D721Med (cell line): ENCODE data around the gene SPACA4.

ENCODE experiments used
- DNase-seq: peaks from one replicate; pipeline ENCODE4 v3.0.0; 2011; ENCODE audit warnings: low spot score; ENCODE audit not compliant: insufficient read length
- FAIRE-seq: peaks from 2 replicates; lab custom pipeline; 2011; peaks lifted over from hg19 to GRCh38; lab: Jason Lieb, UNC
- CTCF ChIP-seq: IDR thresholded peaks from 2 replicates; pipeline ENCODE4 v1.5.1; 2012; ENCODE audit warnings: mild to moderate bottlenecking, control low read depth; ENCODE audit not compliant: insufficient read depth; ENCODE audit errors: missing control alignments

The SPACA4 gene

GRCh38 chr19:48614436-48615230 lies 8.1 kb downstream of the SPACA4 start, which contains the start of gene FAM83E:
Gene FAM83E (minus strand): TSS chr19:48615076. CDS start chr19:48613372, 1,704 bp downstream.
- FAIRE-seq, result no peak
- TF ChIP-seq CTCF, result no peak
- no peak for DNase-seq

- DNase-seq (no peak), FAIRE-seq (no peak)
- TF ChIP-seq CTCF, result no peak
Observed at GRCh38 chr19:48615231-48616040, 8.9 kb downstream of the SPACA4 start.

DNA sequence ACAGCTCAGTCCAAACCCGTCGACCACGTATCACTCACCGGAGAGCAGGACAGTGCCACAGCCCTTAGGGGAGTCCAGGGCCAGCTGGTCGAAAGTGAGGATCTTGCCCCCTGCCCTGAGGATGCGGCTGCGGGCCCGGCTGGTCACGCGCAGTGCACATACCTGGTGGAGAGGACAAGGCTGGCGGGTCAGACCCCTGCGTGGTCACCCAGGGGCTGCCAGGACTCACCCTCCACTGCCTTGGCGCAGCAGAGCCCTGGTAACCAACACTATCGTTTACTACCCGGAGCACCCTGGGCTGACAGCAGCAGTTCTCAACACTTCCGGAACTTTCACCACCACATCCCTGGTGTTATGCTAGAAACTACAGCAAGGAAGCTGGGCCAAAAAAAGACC lies 9.5 kb downstream of the SPACA4 start:
- no peak for FAIRE-seq
- DNase-seq, result no peak
- no peak for TF ChIP-seq CTCF

DNA sequence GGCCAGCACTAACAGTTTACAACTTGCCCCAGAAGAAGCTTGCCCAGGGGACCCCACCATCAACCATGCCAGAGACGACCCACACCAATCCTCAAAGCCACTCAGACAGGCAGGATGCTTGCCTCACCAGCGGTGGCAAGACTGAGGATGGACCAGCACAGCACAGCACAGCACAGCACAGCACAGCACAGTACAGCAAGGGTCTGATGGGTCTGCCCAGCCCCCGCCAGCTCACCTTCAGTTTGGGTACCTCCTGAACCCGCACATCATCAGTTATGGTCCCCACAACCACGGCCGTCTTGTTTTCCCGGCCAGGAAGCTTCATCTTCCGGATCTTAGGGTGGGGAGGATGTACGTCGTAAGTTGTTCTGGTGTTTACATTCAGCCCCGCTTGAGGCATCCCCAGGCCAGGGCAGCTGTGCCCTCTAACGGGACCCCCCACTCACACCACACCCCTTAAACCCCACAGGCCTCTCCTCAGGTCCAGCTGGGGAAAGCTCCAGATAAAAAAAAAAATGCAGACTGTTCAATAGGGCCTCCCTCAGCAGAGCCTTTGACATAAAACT lies 10.0 kb downstream of the SPACA4 start:
- no peak for DNase-seq
- no peak for FAIRE-seq
- no peak for TF ChIP-seq CTCF

DNA sequence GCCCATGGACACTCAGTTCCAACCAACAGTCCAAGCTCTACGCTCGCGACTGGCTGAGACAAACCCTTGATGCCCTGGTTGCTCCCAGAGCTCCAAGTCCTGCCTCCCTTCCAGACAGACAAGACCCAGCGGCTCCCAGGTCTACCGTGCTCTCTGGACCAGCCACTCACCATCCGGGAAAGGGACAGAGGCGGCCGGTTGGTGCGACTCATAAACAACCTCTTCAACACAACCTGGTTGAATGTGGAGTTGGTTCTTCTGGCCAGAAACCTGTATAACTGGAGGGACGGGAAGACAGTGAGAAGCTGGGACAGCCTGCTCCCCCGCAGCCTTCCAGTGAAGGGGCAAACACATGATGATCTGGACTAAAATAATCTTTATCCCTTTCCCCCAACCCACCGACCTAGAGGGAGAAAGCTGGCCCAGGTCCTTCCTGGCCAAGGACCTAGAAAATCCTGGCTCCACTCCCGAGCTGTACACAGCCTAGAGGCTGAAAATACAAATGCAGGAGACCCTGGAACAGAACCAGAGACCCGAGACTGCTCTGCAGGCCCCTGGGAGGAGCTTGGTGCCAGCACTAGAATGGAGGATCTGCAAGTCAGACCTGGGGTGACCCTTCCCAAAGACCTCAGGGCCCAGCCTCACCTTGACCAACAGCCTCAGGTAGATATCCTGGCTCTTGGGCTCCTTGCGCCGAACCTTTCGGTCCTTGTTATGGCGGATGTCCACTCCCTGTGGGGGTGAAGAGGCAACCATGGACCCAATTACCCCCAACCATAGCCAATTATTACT lies 10.8 kb downstream of the SPACA4 start:
- DNase-seq (no peak), FAIRE-seq (no peak)
- no peak for TF ChIP-seq CTCF

GRCh38 chr19:48618278-48618915 lies 11.9 kb downstream of the SPACA4 start:
- FAIRE-seq (no peak), DNase-seq (no peak)
- no peak for TF ChIP-seq CTCF
